ENCODE measurements around the gene SECISBP2. TPM values are rescaled to one million over a fixed set of nuclear protein-coding genes. Genes with fewer than 3 reads are reported as not detected.
"Not testable (repeated sequence)": the region's sequence is repeated elsewhere in the genome, so short reads cannot be mapped to it uniquely, and the experiment has no call there.

The SECISBP2 gene
- polyA plus RNA-seq, 1 donor (not counting 4 experiments of a cell fraction or from before 2014, with no cell fraction given): 24.3 TPM

DNA sequence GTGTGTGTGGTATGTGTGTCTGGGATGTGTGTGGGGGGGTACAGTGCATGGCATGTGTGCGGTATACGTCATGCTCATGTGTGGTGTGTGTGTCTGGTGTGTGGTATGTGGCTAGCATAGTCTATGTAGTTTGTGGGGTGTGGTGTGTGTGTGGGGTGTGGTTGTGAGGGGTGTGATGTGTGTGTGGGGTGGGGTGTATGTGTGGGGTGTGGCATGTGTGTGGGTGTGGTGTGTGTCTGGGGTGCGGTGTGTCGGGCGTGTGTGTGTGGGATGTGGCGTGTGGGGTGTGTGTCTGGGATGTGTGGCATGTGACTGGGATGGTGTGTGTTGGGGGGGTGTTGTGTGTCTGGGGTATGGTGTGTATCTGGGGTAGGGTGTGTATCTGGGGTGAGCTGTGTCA, 52.3 kb downstream of the SECISBP2 start:
- H3K36me3 ChIP-seq (ENCODE audit: control insufficient read depth in 2 of 2, extremely low read depth in 1 of 2, insufficient read depth in 2 of 2, low read length in 2 of 2): no peaks in the 10 kb centered on the region
- no peaks in the 10 kb centered on the region for H3K9me3 ChIP-seq (ENCODE audit: control insufficient read depth, low read depth, low read length)
- TF ChIP-seq EZH2 (IDR thresholded peaks at IDR 0.05; ENCODE audit: low read length) (no peak), CTCF (optimal IDR thresholded peaks at IDR 0.05 in 1 of 3, IDR thresholded peaks at IDR 0.05 in 1 of 3, conservative IDR thresholded peaks at IDR 0.05 in 1 of 3; ENCODE audit: extremely low read depth in 1 of 3, insufficient read depth in 2 of 3, low read length in 3 of 3) (no peak)
- H3K4me3 ChIP-seq (ENCODE audit: control insufficient read depth in 2 of 3, extremely low read depth in 1 of 3, insufficient read depth in 2 of 3, low read depth in 1 of 3, low read length in 3 of 3): no peak overlapping the region
- no peak overlapping the region for H2AFZ ChIP-seq (ENCODE audit: control insufficient read depth, low read length)
- no peaks in the 10 kb centered on the region for H4K20me1 ChIP-seq (ENCODE audit: control insufficient read depth, extremely low read depth, insufficient read depth, low read length)
- H3K27me3 ChIP-seq (ENCODE audit: control insufficient read depth, extremely low read depth, insufficient read depth, low read length): no peaks in the 10 kb centered on the region
- no peaks in the 10 kb centered on the region for H3K79me2 ChIP-seq (ENCODE audit: control insufficient read depth, insufficient read depth, low read length)
- DNase-seq (ENCODE audit: low read depth, low spot score): no peak
- H3K4me1 ChIP-seq (ENCODE audit: control insufficient read depth, extremely low read depth, insufficient read depth, low read length): no peaks in the 10 kb centered on the region
- H3K27ac ChIP-seq (ENCODE audit: control insufficient read depth, insufficient read depth, low read length): no peak overlapping the region
- no peak for FAIRE-seq
- no peak overlapping the region for H3K4me2 ChIP-seq (ENCODE audit: control insufficient read depth, extremely low read depth, insufficient read depth, low read depth, low read length)
- dilution Hi-C loops (cut with MboI; ENCODE audit: extremely low pct_ligation_motif_present, low sequenced_read_pairs): no loop called here
- no peak overlapping the region for H3K9ac ChIP-seq (ENCODE audit: control insufficient read depth, extremely low read depth, insufficient read depth, low read length)
- no peaks in the 10 kb centered on the region for H3K9me1 ChIP-seq (ENCODE audit: control insufficient read depth, extremely low read depth, insufficient read depth, low read length)

DNA sequence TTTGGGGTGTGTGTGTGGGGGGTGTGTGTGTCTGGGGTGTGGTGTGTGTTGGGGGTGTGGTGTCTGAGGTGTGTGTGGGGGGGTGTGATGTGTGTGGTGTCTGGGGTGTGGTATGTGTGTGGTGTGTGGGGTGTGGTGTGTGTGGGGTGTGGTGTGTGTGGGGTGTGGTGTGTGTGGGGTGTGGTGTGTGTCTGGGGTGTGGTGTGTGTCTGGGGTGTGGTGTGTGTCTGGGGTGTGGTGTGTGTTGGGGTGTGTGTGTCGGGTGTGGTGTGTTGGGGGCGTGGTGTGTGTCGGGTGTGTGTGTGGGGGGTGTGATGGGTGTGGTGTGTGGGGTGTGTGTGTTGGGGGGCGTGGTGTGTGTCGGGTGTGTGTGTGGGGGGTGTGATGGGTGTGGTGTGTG, 53.5 kb downstream of the SECISBP2 start:
- H3K4me2 ChIP-seq (ENCODE audit: control insufficient read depth, extremely low read depth, insufficient read depth, low read depth, low read length); DNase-seq (ENCODE audit: low read depth, low spot score); H3K27ac ChIP-seq (ENCODE audit: control insufficient read depth, insufficient read depth, low read length); H3K9me3 ChIP-seq (ENCODE audit: control insufficient read depth, low read depth, low read length); H3K4me3 ChIP-seq (ENCODE audit: control insufficient read depth in 2 of 3, extremely low read depth in 1 of 3, insufficient read depth in 2 of 3, low read depth in 1 of 3, low read length in 3 of 3); H3K9me1 ChIP-seq (ENCODE audit: control insufficient read depth, extremely low read depth, insufficient read depth, low read length); H3K79me2 ChIP-seq (ENCODE audit: control insufficient read depth, insufficient read depth, low read length); dilution Hi-C loops (cut with MboI; ENCODE audit: extremely low pct_ligation_motif_present, low sequenced_read_pairs); H4K20me1 ChIP-seq (ENCODE audit: control insufficient read depth, extremely low read depth, insufficient read depth, low read length); H3K36me3 ChIP-seq (ENCODE audit: control insufficient read depth in 2 of 2, extremely low read depth in 1 of 2, insufficient read depth in 2 of 2, low read length in 2 of 2); H2AFZ ChIP-seq (ENCODE audit: control insufficient read depth, low read length); H3K4me1 ChIP-seq (ENCODE audit: control insufficient read depth, extremely low read depth, insufficient read depth, low read length); H3K9ac ChIP-seq (ENCODE audit: control insufficient read depth, extremely low read depth, insufficient read depth, low read length); H3K27me3 ChIP-seq (ENCODE audit: control insufficient read depth, extremely low read depth, insufficient read depth, low read length): not testable (repeated sequence)
- peak; percentile 49 for FAIRE-seq

GRCh38 chr9:89372230-89372816, 54.0 kb downstream of the SECISBP2 start:
- no peaks in the 10 kb centered on the region for H3K27me3 ChIP-seq (ENCODE audit: control insufficient read depth, extremely low read depth, insufficient read depth, low read length)
- H2AFZ ChIP-seq (ENCODE audit: control insufficient read depth, low read length): no peak overlapping the region
- no peak overlapping the region for H3K4me3 ChIP-seq (ENCODE audit: control insufficient read depth in 2 of 3, extremely low read depth in 1 of 3, insufficient read depth in 2 of 3, low read depth in 1 of 3, low read length in 3 of 3)
- no peak for FAIRE-seq
- no peak overlapping the region for H3K4me2 ChIP-seq (ENCODE audit: control insufficient read depth, extremely low read depth, insufficient read depth, low read depth, low read length)
- TF ChIP-seq CTCF (optimal IDR thresholded peaks at IDR 0.05 in 1 of 3, IDR thresholded peaks at IDR 0.05 in 1 of 3, conservative IDR thresholded peaks at IDR 0.05 in 1 of 3; ENCODE audit: extremely low read depth in 1 of 3, insufficient read depth in 2 of 3, low read length in 3 of 3): no peak
- no peak for TF ChIP-seq EZH2 (IDR thresholded peaks at IDR 0.05; ENCODE audit: low read length)
- H3K9me1 ChIP-seq (ENCODE audit: control insufficient read depth, extremely low read depth, insufficient read depth, low read length): no peaks in the 10 kb centered on the region
- H3K36me3 ChIP-seq (ENCODE audit: control insufficient read depth in 2 of 2, extremely low read depth in 1 of 2, insufficient read depth in 2 of 2, low read length in 2 of 2): no peaks in the 10 kb centered on the region
- no peaks in the 10 kb centered on the region for H3K9me3 ChIP-seq (ENCODE audit: control insufficient read depth, low read depth, low read length)
- H3K4me1 ChIP-seq (ENCODE audit: control insufficient read depth, extremely low read depth, insufficient read depth, low read length): no peaks in the 10 kb centered on the region
- dilution Hi-C loops (cut with MboI; ENCODE audit: extremely low pct_ligation_motif_present, low sequenced_read_pairs): no loop called here
- H3K9ac ChIP-seq (ENCODE audit: control insufficient read depth, extremely low read depth, insufficient read depth, low read length): no peak overlapping the region
- H4K20me1 ChIP-seq (ENCODE audit: control insufficient read depth, extremely low read depth, insufficient read depth, low read length): no peaks in the 10 kb centered on the region
- H3K79me2 ChIP-seq (ENCODE audit: control insufficient read depth, insufficient read depth, low read length): no peaks in the 10 kb centered on the region
- DNase-seq (ENCODE audit: low read depth, low spot score): no peak
- no peak overlapping the region for H3K27ac ChIP-seq (ENCODE audit: control insufficient read depth, insufficient read depth, low read length)
